Ammon's horn (tissue), 1 donor: ENCODE measurements around the gene DUOX2.
"Not testable (repeated sequence)": the region's sequence is repeated elsewhere in the genome, so short reads cannot be mapped to it uniquely, and the experiment has no call there.

Experiments
- DNase-seq: peaks from one replicate; pipeline ENCODE4 v3.0.0-alpha.2; 2016; ENCODE audit warnings: low spot score

DUOX2 gene

DNA sequence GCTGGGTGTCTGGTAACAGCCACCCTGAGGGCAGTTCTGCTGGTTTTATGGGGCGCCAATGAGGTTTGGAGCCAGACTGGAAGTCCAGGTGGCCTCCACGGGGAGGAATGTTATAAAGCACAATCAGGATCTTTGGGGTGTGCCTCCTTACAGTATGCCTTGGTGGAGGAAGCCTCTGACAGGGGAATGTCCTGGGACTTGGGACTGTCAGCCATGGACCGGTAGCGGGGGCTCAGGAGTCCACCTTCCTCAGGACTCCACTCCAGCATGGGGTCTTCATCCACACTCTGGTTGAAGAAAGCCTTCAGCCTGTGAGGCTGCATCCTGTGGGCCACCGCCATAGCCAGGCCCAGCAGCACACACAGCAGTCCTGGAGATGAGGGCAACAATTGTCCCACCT, 5.0 kb upstream of the DUOX2 start:
- no peak for DNase-seq

DNA sequence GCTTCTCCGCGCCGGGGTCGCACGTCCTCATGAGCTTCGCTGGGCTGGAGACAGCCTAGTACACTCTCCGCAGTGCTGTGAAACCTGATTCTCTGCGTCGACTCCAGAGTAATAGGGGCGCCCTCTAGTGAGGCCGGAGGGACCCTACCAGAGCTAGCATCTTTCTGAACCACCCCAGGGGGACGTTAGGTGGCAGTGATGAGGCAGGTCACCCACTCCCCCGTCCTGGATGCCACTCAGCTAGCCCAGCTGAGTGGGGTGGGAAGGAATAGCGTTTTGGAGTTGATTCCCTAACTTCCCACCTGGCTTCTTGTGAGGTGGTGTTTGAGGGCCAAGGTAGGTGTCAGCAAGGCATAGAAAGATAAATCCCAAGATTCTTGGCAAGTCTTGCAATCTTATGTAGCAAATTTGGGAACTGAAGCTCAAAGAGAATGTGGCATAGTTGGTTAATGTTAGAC, 4.2 kb upstream of the DUOX2 start:
- DNase-seq: peak; percentile 96

- DNase-seq: no peak
Measured at GRCh38 chr15:45117308-45118130, 3.5 kb upstream of the DUOX2 start.

GRCh38 chr15:45116482-45117307, 2.7 kb upstream of the DUOX2 start:
- DNase-seq: no peak

- DNase-seq: no peak
Measured at GRCh38 chr15:45116006-45116481, 2.1 kb upstream of the DUOX2 start.

- no peak for DNase-seq
Measured at GRCh38 chr15:45115312-45115820, 1.4 kb upstream of the DUOX2 start.

- no peak for DNase-seq
Measured at GRCh38 chr15:45114751-45115085, 746 bp upstream of the DUOX2 start.

- no peak for DNase-seq
Measured at GRCh38 chr15:45113380-45113990, 487 bp downstream of the DUOX2 start.

DNA sequence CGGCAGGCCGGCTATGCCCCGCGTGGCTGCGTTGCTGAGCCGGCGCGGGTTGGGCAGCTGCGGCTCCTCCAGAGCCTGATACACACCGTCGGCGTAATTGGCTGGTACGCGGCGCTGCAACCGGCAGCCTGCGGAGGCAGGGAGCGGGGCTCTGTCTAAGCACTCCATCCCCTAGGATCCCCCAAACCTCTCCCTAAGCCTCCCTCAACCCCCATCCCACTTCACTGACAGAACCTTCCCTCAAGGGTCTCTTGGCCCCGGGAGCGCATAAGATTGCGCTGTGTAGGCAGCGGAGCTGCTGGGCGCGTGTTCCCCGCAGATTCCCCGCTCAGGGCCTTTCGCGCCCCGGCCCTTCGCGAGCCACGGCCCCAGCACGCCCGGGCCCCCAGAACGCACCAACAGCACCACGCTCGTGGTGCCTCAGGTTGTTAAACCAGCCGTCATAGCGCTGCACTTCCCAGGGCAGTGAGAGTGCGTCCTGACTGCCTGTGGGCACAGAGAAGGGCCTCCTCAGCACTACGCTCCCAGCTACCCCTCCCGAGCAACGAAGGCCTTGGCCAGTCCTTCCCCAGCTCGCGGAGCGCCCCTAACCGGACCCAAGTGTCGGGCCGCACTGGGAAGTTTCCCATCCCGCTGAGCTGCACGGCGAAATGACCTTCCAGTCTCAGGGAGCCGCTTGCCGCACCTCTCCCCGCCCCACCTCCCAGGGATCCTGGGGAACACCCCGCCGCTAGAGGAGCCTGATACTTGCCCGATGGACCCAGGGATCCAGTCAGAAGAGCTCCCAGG, 1.2 kb downstream of the DUOX2 start:
- DNase-seq: no peak

- DNase-seq: no peak
Measured at GRCh38 chr15:45112143-45112590, 1.8 kb downstream of the DUOX2 start.

DNA sequence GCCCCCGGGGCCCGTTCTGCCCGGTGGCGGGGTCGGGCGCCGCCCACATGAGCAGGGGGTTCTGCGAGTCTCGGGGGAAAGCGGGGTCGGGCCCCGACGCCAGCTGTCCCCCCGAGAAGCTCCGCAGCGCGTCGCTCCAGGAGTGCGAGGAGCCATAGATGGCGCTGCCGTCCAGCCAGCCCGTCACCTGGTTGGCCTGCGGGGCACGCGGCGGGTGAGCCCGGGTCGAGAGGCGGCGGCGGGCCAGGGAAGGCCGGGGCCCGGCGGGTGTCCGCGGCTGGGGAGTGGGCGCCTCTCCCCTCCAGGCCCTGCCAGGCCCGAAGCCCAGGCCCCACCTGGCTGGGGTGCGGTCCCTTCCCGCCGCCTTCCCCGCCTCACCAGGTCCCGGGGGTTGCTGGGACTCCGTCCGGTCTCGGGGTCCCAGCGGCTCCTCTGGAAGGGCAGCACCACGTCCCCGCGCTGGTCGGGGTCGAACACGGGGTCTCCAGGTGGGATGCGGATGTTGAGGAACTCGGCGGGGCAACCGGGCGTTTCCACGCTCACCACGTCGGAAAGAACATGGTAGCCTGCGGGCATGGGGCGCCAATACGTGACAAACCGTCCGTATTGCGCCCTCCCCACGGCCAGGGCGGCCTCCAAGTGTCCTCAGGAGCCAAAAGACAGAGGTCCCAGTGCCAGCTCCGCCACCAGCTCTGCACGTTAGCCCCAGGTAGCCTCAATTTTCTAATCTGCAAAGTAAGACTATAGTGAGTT, 2.4 kb downstream of the DUOX2 start:
- no peak for DNase-seq

- no peak for DNase-seq
Measured at GRCh38 chr15:45110256-45110820, 3.6 kb downstream of the DUOX2 start.

DNA sequence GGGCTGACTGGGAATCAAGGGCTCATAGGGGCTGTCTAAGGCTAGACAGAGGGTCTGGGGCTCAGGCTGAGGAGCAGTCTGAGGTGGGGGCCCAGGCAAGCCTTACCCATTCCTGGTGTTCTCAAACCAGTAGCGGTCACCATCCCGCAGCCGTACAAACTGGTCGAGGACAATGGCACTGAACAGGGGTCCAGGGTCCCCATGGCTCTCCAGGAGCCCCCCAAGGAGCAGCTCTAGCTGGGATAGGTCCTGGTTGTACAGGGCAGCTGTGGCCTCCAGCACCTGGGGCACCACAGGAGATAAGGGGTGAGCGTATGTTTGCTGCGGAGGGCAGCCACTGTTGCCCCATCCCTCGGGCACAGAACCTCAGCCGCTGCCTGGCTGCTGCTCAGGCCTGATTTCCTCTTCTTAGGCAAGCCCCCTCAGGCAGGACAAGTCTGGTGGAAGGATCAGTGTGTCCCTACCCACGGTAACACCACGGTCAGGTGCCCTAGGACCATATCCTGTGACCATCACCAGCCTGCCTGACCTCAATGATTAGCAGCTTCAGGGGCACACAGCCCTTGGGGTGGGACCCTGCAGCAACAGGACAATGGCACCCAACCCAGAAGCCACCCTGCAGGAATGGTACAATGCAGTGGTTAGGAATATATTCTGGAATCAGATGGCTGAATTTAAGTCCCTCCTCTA, 5.9 kb downstream of the DUOX2 start:
- no peak for DNase-seq

DNA sequence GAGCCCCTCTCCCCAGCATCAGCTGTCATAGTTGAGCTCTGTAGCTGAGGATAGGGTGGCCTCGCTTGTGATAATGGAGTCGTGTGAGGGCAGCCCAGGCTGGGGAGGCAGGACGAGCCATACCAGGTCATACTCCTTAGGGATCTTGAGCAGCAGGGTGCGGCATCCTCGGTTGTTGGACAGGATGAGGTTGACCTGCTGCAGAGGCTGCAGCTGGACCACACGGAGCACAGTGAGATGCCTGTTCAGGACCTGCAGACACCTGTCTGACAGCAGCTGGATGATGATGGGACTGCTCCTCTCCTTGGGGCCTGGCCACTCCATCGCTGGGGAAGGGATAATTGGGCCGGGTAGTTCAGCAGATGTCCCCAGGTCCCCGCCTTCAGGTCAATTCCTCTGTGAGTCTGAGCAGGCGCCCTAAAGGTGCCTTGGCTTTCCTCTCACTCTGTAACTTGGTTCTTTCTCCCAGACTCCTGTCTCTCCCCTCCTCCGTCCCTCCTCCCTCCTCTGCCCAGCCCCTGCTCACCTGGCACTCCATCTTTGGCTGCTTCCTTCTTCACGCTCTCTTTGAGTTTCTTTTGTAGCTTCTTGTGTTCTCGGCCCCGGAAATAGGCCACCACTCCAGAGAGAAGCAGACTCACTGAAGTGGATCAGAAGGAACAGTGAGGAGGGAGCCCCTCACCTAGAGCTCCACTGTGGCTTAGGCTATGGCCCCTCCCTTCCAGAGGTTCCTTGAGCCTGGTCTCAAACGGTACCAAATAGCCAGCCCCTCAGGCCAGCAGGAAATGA, 7.8 kb downstream of the DUOX2 start:
- no peak for DNase-seq

- DNase-seq: no peak
Measured at GRCh38 chr15:45105586-45105985, 8.4 kb downstream of the DUOX2 start.

DNA sequence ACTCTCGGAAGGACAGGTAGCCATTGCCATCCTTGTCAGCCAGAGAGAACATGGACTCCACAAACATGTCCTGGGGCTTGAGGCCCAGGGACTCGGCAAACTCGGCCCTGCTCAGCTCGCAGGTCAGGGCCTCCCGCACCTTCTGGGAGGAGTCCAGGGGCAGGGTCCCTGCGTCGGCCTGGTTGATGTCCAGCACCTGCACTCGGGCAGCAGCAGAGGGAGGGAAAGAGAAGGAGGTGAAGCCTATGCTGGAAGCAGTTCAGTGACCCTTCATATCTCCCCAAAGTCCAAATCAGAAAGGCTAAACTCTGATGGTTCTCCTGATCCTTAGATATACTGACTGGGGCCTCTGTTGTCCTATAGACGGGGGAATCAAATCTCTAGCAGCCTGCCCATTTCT, 9.8 kb downstream of the DUOX2 start:
- not testable (repeated sequence) for DNase-seq

GRCh38 chr15:45102226-45102625, 11.7 kb downstream of the DUOX2 start:
- DNase-seq: no peak

- DNase-seq: no peak
Measured at GRCh38 chr15:45101749-45102148, 12.2 kb downstream of the DUOX2 start.
